AG08396 (cell line): ENCODE results near the gene GID8.

Experiments
- DNase-seq: peaks from one replicate; pipeline ENCODE4 v3.0.0; 2012; ENCODE audit warnings: low spot score, mixed read lengths

GID8 gene

DNA sequence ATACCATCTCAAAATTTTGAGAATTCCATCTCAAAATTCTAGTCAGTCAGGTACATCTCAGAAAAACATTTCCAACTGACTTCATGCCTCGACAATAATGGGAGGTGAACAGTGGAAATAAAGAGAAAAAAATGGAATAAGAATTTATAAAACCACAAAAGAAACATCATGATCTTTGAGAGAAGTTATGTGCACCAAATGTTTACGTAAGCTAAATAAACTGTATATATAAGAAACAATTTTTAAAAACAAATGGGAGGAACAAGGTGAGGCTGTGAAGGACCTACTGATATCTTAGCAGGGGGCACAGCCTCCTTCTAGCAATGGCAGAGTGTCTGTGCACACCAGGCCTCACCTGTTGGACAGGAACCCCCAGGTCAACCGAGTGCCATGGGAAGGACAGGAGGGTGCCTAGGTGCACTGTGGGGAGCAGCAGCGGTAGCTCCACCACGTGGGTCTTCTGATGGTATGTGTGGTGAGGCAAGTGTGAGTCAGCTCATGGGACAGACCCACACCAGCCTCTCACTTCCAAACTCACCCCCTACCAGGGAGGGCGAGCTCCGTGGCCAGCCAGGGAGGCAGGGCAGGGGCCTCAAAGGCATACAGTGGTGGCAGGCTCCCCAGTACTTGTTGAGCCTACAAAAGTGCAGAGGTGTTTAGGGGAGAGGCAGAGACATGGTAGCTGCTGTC is 34.9 kb upstream of the GID8 start:
- DNase-seq: peak; percentile 71

GRCh38 chr20:62905536-62906117 is 32.3 kb upstream of the GID8 start:
- no peak for DNase-seq

DNA sequence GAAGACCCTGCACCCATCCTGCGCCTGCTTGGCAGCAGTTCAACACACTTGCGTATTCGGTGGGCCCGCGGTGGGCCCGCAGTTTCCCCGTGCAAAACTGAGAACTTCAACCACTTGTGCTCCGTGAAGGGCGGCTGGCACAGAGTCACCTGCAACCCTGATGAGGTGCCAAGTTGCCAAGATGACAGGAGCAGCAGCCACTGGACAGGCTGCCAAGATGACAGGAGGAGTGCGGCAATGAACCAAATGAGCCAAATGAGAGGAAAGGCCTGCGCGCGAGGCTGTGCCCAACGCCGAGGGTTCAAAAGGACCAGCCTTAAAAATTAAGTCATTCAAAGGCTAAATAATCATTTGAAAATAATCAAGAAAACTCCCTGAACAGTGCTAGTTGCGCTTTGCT is 31.7 kb upstream of the GID8 start:
- DNase-seq: no peak

DNA sequence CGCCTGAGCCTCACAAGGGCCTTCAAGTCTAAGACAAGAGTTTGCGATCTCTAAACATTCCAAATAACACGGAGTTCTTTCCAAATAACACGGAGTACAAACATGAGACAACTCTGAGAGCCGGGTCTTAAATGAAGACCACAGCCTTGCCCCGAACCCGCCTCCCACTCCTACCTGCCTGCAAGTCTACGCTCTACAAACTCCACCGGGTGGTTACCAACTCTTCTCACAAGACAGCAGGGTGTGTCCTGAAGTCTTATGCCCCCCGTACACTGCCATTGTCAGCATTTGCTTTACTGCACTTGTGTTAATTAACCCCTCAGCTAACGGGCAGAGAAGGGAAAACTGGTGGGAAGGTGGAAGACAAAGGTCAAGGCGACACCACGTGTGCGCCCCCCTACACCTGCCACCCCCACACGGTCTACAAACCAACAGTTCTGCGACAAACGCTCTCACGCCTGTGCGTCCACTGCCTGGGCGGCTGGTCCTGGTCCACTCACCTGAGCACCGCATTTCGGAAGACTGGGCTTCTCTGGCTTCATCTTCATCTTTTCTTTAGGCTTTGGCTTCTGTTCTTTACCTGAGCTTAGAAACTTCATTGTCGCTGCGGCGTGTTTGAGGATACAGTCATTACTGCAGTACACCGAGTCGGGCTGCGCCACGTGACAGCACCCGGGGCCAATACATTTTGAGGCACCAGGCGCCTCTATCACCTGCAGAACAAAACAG is 31.1 kb upstream of the GID8 start:
- DNase-seq: no peak

GRCh38 chr20:62907384-62908317 is 30.3 kb upstream of the GID8 start:
- DNase-seq: no peak

DNA sequence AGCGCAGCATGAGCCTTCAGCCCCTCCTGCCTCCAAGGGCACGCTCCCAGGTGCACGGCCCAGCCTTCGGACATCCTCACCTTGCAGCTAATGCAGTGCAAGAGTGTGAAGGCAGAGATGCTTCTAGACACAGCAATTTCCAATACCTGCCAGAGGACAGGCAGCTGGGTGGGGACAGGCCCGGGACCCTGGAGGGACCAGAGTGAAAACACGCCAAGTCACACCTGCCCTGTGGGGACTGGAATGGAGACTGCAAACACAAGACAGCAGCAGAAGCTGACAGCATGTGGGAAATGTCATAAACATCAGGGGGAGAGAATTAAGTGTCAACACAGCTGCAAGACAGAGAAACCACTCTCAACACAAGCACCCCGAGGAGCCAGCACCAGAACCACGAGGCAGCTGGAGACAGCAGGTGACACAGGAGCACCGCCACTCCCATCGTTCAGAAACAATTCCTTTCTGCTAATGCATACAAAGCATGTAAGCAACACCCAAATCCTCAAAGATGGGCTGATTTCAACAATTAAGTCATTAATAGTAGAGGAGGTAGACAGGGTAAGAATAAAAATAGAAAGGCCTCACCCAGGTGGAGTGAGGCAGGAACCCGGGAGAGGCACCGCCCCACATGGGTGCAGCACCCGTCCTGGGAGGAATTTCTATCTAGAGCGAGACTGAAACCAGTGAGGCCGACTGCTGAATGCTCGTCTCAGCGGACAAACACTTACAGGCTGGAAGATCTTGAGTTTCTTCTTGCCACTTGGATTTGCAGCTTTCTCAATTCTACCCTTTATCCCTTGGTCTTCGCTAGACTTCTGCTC is 28.8 kb upstream of the GID8 start:
- no peak for DNase-seq

DNA sequence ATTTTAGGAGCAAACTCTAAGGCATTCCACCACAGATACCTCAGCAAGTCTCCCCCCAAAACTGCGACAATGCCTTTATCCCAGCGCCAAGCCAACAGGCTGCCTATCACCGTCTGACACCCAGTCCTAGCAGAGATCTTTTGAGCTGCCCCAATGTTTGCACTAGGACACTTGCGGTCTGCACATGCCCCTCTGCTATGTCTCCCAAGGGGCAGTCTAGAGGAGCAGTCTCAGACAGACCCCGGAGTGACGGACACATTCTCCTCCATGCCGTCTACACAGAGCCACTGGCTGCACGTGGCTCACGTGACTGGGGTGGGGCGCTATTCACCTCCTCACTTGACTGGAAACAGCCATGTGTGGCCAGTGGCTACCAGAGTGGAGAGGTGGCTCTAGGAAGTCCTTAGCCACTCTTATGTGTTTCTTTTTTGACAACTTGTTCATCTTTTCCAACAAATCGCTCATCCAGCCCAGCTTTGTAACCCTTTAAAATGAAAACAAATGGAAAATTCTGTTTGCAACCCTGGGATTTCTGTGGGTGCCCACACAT is 27.7 kb upstream of the GID8 start:
- DNase-seq: no peak

DNA sequence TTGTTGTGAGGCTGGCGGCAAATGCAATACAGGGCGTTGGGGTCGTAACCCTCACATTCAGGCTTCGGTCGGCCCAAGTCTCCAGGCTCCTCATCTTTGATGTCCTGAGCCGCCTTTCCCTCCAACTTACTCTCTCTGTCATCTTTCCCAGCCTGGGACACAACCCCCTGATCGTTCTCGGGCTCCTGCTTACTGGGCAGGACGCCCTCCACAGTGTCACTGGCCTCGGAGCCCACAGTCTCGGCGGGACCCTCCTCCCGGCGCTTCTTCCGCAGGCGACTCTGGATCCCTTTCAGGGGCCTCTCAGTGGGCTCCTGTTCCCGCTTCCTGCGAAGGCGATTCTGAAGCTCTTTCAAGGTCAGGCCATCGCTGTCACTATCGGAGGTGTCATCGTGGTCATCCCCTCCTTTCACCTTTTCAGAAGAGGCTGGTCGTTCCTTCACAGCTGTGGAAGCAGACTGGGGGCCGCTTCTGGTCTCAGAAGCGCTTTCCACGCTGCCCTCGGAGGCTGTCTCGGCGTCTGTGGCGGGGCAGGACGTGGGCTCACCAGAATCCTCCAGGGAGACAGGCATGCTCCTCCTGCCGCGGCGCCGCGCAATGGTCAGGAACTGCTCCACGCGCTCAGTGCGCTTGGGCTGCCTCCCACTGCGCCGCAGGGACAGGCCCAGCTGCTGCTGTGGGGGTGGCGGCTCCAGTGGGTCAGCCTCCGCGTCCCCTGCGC is 27.0 kb upstream of the GID8 start:
- DNase-seq: no peak

GRCh38 chr20:62911701-62912280 is 26.2 kb upstream of the GID8 start:
- no peak for DNase-seq

DNA sequence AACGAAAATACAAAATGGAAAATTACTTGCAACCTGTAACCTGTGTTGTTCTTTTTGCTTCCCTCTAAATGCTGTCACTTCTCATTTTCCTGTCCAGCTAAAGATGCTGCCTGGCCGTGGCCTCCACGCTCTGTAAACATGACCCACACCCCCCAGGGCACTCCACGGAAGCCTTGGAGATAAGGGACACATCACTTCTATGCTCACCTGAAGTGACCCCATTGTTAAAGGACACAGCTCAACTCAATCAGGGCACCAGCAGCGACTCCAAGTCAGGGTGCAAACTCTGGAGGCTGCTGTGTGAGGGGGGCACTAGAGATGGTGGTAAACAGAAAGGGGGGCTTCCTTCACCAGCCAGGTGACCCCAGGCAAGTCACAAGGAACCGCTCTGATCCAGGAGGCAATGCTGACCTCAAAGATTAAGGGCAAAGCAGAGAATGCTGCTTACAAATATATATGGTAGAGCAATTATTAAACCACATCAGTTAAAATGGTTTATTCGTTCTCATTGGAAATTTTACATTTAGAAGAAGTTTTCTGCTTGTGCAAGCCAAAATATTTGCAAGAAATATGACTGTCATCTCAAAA is 24.8 kb upstream of the GID8 start:
- no peak for DNase-seq

DNA sequence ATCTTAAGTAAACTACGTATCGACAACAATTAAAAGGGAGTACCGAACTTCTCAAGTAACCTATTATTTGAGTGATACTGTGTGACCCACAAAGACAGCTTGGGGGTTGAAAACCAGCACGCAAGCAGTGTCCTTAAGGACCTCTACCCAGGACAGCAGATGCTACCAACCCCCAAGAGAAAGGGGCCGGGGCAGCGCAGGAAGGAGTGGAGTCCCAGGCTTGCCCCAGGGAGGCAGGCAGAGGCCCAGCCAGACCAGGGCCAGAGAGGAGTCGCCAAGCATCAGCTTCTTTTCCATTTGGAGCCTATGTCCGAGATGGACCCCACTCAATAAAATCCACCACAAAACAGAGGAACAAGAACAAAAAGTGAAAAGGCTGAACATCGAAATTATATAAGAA is 23.5 kb upstream of the GID8 start:
- no peak for DNase-seq

GRCh38 chr20:62914970-62915457 is 22.9 kb upstream of the GID8 start:
- peak; percentile 67 for DNase-seq

DNA sequence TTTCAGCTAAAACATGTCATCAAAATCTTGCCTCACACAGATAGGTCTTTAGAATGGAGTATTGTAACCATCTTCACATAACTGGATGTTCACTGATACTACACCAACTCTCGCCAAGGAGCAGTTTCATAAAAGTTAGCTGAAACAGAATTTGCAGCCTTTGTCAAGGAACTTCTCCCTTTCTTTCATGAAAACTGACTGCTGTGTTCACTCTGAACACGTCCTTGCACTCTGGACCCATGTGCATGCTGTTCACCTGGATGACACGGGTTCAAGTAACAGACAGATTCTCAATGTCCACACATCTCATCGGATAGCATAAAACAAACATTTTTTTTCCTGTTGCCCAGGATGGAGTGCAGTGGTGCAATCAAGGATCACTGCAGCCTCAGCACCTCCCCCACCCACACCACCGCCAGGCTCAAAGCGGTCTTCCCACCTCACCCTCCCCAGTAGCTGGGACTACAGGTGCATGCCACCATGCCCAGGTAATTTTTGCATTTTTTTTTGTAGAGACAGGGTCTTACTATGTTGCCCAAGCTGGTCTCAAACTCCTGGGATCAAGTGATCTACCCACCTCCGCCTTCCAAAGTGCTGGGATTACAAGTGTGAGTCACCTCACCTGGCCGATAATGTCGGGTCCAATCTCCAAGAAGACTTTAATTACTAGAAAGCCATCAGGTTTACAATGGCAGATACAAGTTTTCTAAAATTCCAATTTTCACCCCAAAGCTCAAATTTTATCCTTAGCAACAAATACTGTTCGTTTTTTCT is 21.1 kb upstream of the GID8 start:
- no peak for DNase-seq

DNA sequence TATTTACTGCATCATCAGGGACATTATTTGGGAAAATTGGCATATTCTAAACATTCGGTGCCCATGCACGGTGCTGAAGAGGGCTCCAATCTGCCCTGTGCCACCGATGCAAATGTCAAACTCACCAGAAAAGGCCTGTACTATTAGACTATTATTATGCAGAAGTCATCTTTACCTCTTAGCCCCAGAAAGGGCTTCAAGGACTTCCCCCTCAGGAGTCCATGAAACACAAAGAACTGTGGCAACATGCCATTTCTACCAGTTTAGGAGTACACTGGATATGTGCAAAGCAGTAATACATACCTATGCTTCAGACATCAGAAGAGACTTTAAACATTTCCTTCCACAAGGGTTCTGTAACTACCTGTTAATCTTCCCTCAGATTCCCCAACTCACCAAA is 20.2 kb upstream of the GID8 start:
- DNase-seq: no peak

DNA sequence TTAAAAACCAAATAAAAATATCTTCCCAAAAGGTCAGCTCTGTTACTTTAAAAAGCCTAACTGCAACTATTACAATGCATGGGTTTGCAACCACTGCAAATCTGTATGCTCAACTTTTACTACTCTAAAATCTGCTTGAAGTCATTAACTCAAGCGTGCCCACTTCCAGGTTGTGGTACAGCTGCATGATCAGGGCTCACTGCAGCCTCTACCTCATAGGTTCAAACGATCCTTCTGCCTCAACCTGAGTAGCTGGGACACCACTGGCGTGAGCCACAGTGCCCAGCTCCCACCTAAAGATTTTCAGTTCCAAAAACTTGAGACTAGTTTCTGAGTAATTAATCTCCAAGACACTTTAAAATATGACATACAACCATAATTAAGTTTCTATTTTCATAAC is 19.8 kb upstream of the GID8 start:
- DNase-seq: no peak

- no peak for DNase-seq
Measured at GRCh38 chr20:62918831-62919230, 19.1 kb upstream of the GID8 start.

- DNase-seq: no peak
Measured at GRCh38 chr20:62920039-62920645, 17.8 kb upstream of the GID8 start.

DNA sequence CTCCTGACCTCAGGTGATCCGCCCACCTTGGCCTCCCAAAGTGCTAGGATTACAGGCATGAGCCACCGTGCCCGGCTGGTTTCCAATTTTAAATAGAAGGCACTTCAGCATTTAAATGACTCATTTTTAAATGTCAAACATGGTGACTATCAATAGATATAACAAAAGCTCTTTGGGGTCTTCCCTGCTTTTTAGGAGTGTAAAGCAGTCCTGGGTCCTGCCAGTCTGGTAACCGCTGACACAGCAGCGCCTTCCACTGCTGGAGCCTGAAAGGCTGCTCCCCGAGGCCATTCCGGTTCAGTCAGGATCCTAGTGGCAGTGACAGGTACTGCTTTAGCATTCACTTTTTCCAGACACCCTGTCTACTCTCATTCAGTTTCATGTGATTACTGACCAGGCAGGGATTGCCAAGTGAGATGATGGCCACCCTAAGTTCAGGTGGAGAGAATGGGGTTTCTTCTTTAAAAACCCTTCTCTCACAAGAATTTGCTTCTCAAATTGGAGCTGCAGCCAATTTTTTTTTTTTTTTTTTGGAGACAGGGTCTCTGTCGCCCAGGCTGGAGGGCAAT is 16.7 kb upstream of the GID8 start:
- peak; percentile 62 for DNase-seq
